HFFc6 (cell line): ENCODE measurements around the gene MRRF. TPM values are rescaled to one million over a fixed set of nuclear protein-coding genes. Genes with fewer than 3 reads are reported as not detected.
"Not testable (repeated sequence)": the region's sequence is repeated elsewhere in the genome, so short reads cannot be mapped to it uniquely, and the experiment has no call there.

Source experiments
- DNase-seq: peaks from one replicate; pipeline ENCODE4 v3.0.0-alpha.2; 2018
- H3K27ac Mint-ChIP-seq: 2 replicates; pipeline ENCODE4 v1.8.0; 2020; ENCODE audit warnings: mild to moderate bottlenecking, mixed read lengths
- H3K27me3 Mint-ChIP-seq: 2 replicates; pipeline ENCODE4 v1.8.0; 2021; ENCODE audit warnings: mild to moderate bottlenecking, moderate library complexity, mixed read lengths; ENCODE audit not compliant: insufficient read depth
- H3K36me3 Mint-ChIP-seq: 2 replicates; pipeline ENCODE4 v1.8.0; 2021; ENCODE audit warnings: low read depth, mixed read lengths
- H3K4me1 Mint-ChIP-seq: 2 replicates; pipeline ENCODE4 v1.8.0; 2020; ENCODE audit warnings: low read depth, mixed read lengths
- H3K4me3 Mint-ChIP-seq: 2 replicates; pipeline ENCODE4 v1.8.0; 2020; ENCODE audit warnings: mild to moderate bottlenecking, moderate library complexity, mixed read lengths
- H3K9me3 Mint-ChIP-seq: 2 replicates; pipeline ENCODE4 v1.8.0; 2020; ENCODE audit warnings: mild to moderate bottlenecking, mixed read lengths
- total RNA-seq, 6 experiments: library from RNA; stranded (reverse); fragmentation: NEBNext Ultra II Directional; extraction: Animal tissue kit (Norgen Biotek cat#: 25700); gene quantifications; 2 replicates in 1 of 6; 3 replicates in 5 of 6; pipeline ENCODE4 v1.2.3, GENCODE V29; 2021
- TF ChIP-seq, protein P1 (sequence below): fragments of 200-600 bp; sonication (generic); IDR thresholded peaks from 2 replicates; pipeline ENCODE4 v1.5.0; 2021; ENCODE audit warnings: antibody characterized with exemption, mild to moderate bottlenecking

MRRF gene
- total RNA-seq, 6 experiments from 2014 or later = 27.1 to 32.2 (median 29.4) TPM

DNA sequence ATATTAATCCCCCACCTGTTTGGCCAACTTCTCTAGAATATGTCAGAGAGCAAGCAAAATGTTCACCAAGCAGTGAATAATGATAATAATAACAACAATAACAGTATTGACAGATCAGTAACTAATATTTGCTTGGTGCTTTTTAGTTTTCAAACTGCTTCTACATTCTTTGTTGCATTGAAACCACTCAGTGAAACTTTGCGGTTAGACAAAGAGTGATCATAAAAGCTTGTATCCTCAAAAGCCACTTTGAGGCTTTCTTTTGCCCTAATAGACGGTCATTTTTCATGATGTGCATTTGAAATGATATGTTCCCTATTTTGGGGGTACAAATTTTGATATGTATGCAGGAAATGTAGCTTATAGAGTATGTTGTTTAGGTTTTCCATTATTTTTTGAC is 62.5 kb downstream of the MRRF start:
- Mint-ChIP-seq H3K4me3 (no peak overlapping the region), H3K36me3 (peaks cover 32% of the 10 kb centered on the region), H3K27me3 (peaks cover 2% of the 10 kb centered on the region), H3K27ac (no peak overlapping the region), H3K4me1 (peaks cover 21% of the 10 kb centered on the region), H3K9me3 (no peaks in the 10 kb centered on the region)
- no peak for DNase-seq
- TF ChIP-seq, protein P1, sequence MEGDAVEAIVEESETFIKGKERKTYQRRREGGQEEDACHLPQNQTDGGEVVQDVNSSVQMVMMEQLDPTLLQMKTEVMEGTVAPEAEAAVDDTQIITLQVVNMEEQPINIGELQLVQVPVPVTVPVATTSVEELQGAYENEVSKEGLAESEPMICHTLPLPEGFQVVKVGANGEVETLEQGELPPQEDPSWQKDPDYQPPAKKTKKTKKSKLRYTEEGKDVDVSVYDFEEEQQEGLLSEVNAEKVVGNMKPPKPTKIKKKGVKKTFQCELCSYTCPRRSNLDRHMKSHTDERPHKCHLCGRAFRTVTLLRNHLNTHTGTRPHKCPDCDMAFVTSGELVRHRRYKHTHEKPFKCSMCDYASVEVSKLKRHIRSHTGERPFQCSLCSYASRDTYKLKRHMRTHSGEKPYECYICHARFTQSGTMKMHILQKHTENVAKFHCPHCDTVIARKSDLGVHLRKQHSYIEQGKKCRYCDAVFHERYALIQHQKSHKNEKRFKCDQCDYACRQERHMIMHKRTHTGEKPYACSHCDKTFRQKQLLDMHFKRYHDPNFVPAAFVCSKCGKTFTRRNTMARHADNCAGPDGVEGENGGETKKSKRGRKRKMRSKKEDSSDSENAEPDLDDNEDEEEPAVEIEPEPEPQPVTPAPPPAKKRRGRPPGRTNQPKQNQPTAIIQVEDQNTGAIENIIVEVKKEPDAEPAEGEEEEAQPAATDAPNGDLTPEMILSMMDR = no peak

DNA sequence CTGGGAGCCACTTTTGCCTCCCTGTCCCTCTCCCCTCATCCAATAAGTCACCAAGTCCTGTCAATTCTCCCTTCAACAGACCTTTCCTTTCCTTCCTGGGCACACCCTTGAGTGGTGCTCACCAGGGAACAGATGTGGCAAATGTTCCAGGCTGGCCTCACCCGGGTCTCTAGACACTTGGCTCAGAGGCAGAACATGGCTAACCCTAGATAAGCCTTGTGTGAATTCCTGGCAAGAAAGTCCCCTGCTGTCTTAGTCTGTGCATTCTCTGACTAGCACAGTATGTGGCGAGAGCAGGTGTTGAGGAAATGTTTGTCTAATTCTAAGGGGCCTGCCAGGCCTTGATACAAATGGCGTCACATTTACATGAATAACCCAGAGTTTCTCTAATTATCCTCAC is 64.9 kb downstream of the MRRF start:
- no peak for DNase-seq
- Mint-ChIP-seq H3K27me3 (peaks cover 2% of the 10 kb centered on the region), H3K9me3 (no peaks in the 10 kb centered on the region), H3K36me3 (peaks cover 16% of the 10 kb centered on the region), H3K4me1 (peaks cover 13% of the 10 kb centered on the region), H3K27ac (no peak overlapping the region), H3K4me3 (no peak overlapping the region)
- TF ChIP-seq, protein P1 = no peak

DNA sequence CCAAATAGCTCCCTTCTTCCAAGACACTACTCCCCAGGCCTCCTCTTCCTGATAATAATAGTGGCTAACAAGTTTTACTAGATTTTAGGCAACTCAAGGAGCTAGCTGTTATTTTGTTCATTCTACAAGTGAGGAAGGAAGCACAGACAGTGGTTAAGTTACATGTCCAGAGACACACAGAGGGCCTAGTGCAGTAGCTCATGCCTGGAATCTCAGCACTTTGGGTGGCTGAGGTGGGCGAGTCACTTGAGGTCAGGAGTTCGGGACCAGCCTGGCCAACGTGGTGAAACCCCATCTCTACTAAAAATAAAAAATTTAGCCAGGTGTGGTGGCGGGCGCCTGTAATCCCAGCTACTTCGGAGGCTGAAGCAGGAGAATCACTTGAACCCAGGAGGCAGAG is 65.8 kb downstream of the MRRF start:
- DNase-seq, H3K9me3 Mint-ChIP-seq, H3K27ac Mint-ChIP-seq, H3K4me3 Mint-ChIP-seq, H3K27me3 Mint-ChIP-seq: not testable (repeated sequence)
- H3K36me3 Mint-ChIP-seq = peaks cover 12% of the 10 kb centered on the region
- peaks cover 10% of the 10 kb centered on the region for H3K4me1 Mint-ChIP-seq

DNA sequence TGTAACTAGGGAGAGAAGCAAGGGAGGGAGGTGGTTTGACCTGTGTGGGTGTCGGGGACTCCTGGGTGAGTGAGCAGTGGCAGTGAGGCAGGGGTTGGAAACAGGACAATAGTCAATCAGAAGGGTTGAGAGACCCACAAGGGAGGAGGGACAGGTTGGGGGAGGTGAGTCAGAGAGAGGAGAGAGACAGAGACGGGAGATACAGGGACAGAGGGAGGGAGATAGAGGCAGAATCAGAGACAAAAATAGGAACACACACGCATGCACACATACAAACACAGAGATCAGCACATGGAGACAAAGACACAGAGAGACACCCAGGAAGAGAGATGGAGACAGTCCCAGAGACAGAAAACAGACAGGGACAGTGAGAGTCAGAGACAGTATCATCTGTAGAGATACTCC is 66.8 kb downstream of the MRRF start:
- TF ChIP-seq, protein P1 = no peak
- no peak overlapping the region for H3K27ac Mint-ChIP-seq
- peaks cover 6% of the 10 kb centered on the region for H3K4me1 Mint-ChIP-seq
- no peak overlapping the region for H3K4me3 Mint-ChIP-seq
- H3K36me3 Mint-ChIP-seq = peaks cover 9% of the 10 kb centered on the region
- H3K27me3 Mint-ChIP-seq = peaks cover 2% of the 10 kb centered on the region
- no peak for DNase-seq
- H3K9me3 Mint-ChIP-seq = no peaks in the 10 kb centered on the region

DNA sequence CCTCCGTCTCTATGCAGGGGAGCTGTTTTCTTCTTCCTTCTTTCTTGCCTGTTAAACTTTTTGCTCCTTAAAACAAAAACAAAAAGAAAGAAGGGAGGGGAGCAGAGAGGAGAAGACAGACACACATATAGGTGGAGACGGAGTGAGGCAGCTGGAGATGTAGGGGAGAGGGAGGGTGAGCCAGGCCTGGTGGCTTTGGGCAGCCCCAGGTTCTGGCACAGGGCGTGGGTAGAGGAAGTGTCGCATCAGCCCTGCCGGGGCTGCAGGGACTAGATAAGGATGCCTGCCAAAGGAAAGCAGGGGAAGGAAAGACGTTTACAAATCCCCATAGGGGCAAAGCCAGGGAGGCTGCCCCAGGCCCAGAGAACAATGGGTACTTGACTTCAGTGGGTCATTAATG is 67.4 kb downstream of the MRRF start:
- H3K4me3 Mint-ChIP-seq = no peak overlapping the region
- DNase-seq = no peak
- peaks cover 6% of the 10 kb centered on the region for H3K4me1 Mint-ChIP-seq
- no peaks in the 10 kb centered on the region for H3K9me3 Mint-ChIP-seq
- H3K27ac Mint-ChIP-seq = no peak overlapping the region
- peaks cover 2% of the 10 kb centered on the region for H3K27me3 Mint-ChIP-seq
- H3K36me3 Mint-ChIP-seq = peaks cover 9% of the 10 kb centered on the region
- TF ChIP-seq, protein P1 = no peak

DNA sequence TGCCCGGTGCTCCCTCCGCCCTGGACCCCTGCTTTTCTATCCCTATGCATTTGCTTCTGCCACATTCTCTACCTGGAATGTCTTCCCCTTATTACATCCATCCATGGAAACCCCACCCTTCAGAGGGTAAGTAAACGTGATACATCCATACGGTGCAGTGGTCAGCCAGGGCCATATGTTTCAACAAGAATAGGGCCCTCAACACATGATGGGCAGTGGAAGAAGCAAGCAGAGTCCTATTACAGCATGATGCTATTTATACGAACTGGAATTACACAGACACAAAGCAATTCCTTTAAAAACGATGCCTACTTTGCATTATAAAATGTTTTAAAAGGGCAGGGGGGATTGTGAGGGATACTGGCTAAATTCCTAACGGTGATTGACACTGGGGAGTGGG is 68.0 kb downstream of the MRRF start:
- no peak overlapping the region for H3K27ac Mint-ChIP-seq
- DNase-seq = no peak
- H3K4me3 Mint-ChIP-seq = no peak overlapping the region
- peaks cover 9% of the 10 kb centered on the region for H3K36me3 Mint-ChIP-seq
- peaks cover 6% of the 10 kb centered on the region for H3K4me1 Mint-ChIP-seq
- H3K27me3 Mint-ChIP-seq = peaks cover 4% of the 10 kb centered on the region
- no peaks in the 10 kb centered on the region for H3K9me3 Mint-ChIP-seq
- TF ChIP-seq, protein P1 = no peak
